ENCODE data around the gene SPTBN2.

DNA sequence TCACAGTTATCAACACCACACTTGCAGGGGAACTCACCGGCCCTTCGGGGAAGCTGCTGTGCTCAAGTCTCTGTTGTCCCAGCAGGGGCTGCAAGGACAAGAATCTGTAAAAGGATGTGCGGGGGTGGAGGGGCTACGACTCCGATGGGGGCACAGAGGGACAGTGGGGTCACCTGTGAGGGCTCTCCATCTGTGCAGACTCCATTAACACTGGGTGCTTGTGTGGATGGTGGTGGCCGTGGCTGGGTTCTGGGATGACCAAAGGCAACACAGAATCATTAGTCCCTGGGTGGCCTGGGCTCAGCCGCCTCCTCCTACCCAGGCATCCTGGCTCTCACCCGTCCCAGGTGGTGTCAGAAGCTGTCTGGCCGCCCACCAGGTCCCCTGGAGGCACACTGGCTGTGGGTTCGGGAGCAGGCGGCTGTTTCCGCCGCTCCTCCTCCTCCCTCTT is 41.2 kb downstream of the SPTBN2 start:
- TF ChIP-seq SP1 (CRISPR knock-in tag; conservative IDR thresholded peaks at IDR 0.05) (no peak), ZBTB21 (CRISPR knock-in tag; IDR thresholded peaks at IDR 0.05; ENCODE audit: borderline replicate concordance) (no peak), CREB1 (CRISPR knock-in tag; IDR thresholded peaks at IDR 0.05) (no peak), CREM (CRISPR knock-in tag; IDR thresholded peaks at IDR 0.05) (no peak), ZNF232 (CRISPR knock-in tag; IDR thresholded peaks at IDR 0.05) (no peak), RELA (CRISPR knock-in tag; IDR thresholded peaks at IDR 0.05; ENCODE audit: borderline replicate concordance) (no peak), ATF1 (CRISPR knock-in tag; IDR thresholded peaks at IDR 0.05) (no peak), ELF4 (CRISPR knock-in tag; IDR thresholded peaks at IDR 0.05; ENCODE audit: low read depth) (no peak), ZNF317 (CRISPR knock-in tag; IDR thresholded peaks at IDR 0.05; ENCODE audit: borderline replicate concordance, low read depth) (no peak)
- TF ChIP-seq, protein P1, sequence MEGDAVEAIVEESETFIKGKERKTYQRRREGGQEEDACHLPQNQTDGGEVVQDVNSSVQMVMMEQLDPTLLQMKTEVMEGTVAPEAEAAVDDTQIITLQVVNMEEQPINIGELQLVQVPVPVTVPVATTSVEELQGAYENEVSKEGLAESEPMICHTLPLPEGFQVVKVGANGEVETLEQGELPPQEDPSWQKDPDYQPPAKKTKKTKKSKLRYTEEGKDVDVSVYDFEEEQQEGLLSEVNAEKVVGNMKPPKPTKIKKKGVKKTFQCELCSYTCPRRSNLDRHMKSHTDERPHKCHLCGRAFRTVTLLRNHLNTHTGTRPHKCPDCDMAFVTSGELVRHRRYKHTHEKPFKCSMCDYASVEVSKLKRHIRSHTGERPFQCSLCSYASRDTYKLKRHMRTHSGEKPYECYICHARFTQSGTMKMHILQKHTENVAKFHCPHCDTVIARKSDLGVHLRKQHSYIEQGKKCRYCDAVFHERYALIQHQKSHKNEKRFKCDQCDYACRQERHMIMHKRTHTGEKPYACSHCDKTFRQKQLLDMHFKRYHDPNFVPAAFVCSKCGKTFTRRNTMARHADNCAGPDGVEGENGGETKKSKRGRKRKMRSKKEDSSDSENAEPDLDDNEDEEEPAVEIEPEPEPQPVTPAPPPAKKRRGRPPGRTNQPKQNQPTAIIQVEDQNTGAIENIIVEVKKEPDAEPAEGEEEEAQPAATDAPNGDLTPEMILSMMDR (IDR thresholded peaks at IDR 0.05) = no peak
- TF ChIP-seq, protein P2, sequence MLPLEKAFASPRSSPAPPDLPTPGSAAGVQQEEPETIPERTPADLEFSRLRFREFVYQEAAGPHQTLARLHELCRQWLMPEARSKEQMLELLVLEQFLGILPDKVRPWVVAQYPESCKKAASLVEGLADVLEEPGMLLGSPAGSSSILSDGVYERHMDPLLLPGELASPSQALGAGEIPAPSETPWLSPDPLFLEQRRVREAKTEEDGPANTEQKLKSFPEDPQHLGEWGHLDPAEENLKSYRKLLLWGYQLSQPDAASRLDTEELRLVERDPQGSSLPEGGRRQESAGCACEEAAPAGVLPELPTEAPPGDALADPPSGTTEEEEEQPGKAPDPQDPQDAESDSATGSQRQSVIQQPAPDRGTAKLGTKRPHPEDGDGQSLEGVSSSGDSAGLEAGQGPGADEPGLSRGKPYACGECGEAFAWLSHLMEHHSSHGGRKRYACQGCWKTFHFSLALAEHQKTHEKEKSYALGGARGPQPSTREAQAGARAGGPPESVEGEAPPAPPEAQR (CRISPR knock-in tag; IDR thresholded peaks at IDR 0.05) = no peak
- TF ChIP-seq, protein P3, sequence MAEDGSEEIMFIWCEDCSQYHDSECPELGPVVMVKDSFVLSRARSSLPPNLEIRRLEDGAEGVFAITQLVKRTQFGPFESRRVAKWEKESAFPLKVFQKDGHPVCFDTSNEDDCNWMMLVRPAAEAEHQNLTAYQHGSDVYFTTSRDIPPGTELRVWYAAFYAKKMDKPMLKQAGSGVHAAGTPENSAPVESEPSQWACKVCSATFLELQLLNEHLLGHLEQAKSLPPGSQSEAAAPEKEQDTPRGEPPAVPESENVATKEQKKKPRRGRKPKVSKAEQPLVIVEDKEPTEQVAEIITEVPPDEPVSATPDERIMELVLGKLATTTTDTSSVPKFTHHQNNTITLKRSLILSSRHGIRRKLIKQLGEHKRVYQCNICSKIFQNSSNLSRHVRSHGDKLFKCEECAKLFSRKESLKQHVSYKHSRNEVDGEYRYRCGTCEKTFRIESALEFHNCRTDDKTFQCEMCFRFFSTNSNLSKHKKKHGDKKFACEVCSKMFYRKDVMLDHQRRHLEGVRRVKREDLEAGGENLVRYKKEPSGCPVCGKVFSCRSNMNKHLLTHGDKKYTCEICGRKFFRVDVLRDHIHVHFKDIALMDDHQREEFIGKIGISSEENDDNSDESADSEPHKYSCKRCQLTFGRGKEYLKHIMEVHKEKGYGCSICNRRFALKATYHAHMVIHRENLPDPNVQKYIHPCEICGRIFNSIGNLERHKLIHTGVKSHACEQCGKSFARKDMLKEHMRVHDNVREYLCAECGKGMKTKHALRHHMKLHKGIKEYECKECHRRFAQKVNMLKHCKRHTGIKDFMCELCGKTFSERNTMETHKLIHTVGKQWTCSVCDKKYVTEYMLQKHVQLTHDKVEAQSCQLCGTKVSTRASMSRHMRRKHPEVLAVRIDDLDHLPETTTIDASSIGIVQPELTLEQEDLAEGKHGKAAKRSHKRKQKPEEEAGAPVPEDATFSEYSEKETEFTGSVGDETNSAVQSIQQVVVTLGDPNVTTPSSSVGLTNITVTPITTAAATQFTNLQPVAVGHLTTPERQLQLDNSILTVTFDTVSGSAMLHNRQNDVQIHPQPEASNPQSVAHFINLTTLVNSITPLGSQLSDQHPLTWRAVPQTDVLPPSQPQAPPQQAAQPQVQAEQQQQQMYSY (CRISPR knock-in tag; IDR thresholded peaks at IDR 0.05) = no peak
- TF ChIP-seq, protein P4, sequence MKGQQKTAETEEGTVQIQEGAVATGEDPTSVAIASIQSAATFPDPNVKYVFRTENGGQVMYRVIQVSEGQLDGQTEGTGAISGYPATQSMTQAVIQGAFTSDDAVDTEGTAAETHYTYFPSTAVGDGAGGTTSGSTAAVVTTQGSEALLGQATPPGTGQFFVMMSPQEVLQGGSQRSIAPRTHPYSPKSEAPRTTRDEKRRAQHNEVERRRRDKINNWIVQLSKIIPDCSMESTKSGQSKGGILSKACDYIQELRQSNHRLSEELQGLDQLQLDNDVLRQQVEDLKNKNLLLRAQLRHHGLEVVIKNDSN (CRISPR knock-in tag; IDR thresholded peaks at IDR 0.05) = no peak
- TF ChIP-seq, protein P5, sequence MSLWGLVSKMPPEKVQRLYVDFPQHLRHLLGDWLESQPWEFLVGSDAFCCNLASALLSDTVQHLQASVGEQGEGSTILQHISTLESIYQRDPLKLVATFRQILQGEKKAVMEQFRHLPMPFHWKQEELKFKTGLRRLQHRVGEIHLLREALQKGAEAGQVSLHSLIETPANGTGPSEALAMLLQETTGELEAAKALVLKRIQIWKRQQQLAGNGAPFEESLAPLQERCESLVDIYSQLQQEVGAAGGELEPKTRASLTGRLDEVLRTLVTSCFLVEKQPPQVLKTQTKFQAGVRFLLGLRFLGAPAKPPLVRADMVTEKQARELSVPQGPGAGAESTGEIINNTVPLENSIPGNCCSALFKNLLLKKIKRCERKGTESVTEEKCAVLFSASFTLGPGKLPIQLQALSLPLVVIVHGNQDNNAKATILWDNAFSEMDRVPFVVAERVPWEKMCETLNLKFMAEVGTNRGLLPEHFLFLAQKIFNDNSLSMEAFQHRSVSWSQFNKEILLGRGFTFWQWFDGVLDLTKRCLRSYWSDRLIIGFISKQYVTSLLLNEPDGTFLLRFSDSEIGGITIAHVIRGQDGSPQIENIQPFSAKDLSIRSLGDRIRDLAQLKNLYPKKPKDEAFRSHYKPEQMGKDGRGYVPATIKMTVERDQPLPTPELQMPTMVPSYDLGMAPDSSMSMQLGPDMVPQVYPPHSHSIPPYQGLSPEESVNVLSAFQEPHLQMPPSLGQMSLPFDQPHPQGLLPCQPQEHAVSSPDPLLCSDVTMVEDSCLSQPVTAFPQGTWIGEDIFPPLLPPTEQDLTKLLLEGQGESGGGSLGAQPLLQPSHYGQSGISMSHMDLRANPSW (CRISPR knock-in tag; conservative IDR thresholded peaks at IDR 0.05; ENCODE audit: low read depth) = no peak

All from WTC11 (cell line).